Fibroblast of lung (primary cell): ENCODE measurements around the gene TWIST1.

ENCODE experiments used
- CTCF ChIP-seq, 2 donors: IDR thresholded peaks in 1 of 2; conservative IDR thresholded peaks in 1 of 2; 1 replicate in 1 of 2; 2 replicates in 1 of 2; pipeline ENCODE4 v1.5.1; 2011 to 2012; ENCODE audit warnings: low read length in 2 of 2, control low read depth in 1 of 2, inconsistent platforms in 1 of 2, low read depth in 1 of 2, mild to moderate bottlenecking in 1 of 2
- EZH2 ChIP-seq: IDR thresholded peaks from 2 replicates; pipeline ENCODE4 v1.5.1; 2012; ENCODE audit warnings: low read length, control low read depth, mild to moderate bottlenecking; ENCODE audit errors: missing control alignments

- TF ChIP-seq CTCF (conservative IDR thresholded peaks at IDR 0.05 in 1 of 2, IDR thresholded peaks at IDR 0.05 in 1 of 2; ENCODE audit: low read depth in 1 of 2, low read length in 2 of 2) (no peak), EZH2 (no peak)
Observed at GRCh38 chr7:19099924-19100323, 17.5 kb downstream of the TWIST1 start.
